ENCODE results near the gene CALCOCO1. TPM values are rescaled to one million over a fixed set of nuclear protein-coding genes. Genes with fewer than 3 reads are reported as not detected.
"Not testable (repeated sequence)": the region's sequence is repeated elsewhere in the genome, so short reads cannot be mapped to it uniquely, and the experiment has no call there.

The CALCOCO1 gene
- total and polyA plus RNA-seq, 2 experiments from 2014 or later = 155 to 243 TPM

- H3K9me3 ChIP-seq (ENCODE audit: low read depth) = no peaks in the 10 kb centered on the region
- no peak overlapping the region for H2AFZ ChIP-seq
- in situ Hi-C loops (cut with MboI) = no loop called here
Observed at GRCh38 chr12:53686436-53686835, 40.8 kb downstream of the CALCOCO1 start.

GRCh38 chr12:53684654-53685220 lies 42.5 kb downstream of the CALCOCO1 start:
- Histone ChIP-seq H3K9me2 (ENCODE audit: insufficient read depth) (no peaks in the 10 kb centered on the region), H3K9ac (no peak overlapping the region), H3F3A (ENCODE audit: insufficient read depth) (no peaks in the 10 kb centered on the region), H2AFZ (no peak overlapping the region), H3K9me3 (ENCODE audit: low read depth) (no peaks in the 10 kb centered on the region), H4K20me1 (ENCODE audit: insufficient read depth) (no peaks in the 10 kb centered on the region), H3K4me2 (ENCODE audit: unreplicated experiment) (no peak overlapping the region), H3K4me1 (ENCODE audit: insufficient read depth) (no peaks in the 10 kb centered on the region), H3K27ac (no peak overlapping the region), H3K27me3 (replicated peaks; ENCODE audit: insufficient read depth) (no peaks in the 10 kb centered on the region; the same call in 1 of the 2 replicates), H3K4me3 (no peak overlapping the region), H3K36me3 (ENCODE audit: low read depth) (no peaks in the 10 kb centered on the region), H3K79me2 (ENCODE audit: insufficient read depth) (no peaks in the 10 kb centered on the region)
- WGBS, 2 experiments (ENCODE audit: low coverage in 1 of 2, low lambda C conversion rate in 2 of 2, missing lambda C conversion rate in 2 of 2) = 65 to 66% methylated on average over 3 of the region's 3 CpGs
- TF ChIP-seq EZH2phosphoT487 (IDR thresholded peaks at IDR 0.05; ENCODE audit: insufficient read depth, low read depth) (no peak), EZH2 (IDR thresholded peaks at IDR 0.05; ENCODE audit: insufficient read depth, poor library complexity, severe bottlenecking) (no peak)
- DNase-seq = no peak
- in situ Hi-C loops (cut with MboI) = no loop called here

More at GRCh38 chr12:53686436-53686835, 40.8 kb downstream of the CALCOCO1 start:
- Histone ChIP-seq H3K9me2 (ENCODE audit: insufficient read depth) (no peaks in the 10 kb centered on the region), H4K20me1 (ENCODE audit: insufficient read depth) (no peaks in the 10 kb centered on the region), H3K4me2 (ENCODE audit: unreplicated experiment) (no peak overlapping the region), H3K4me1 (ENCODE audit: insufficient read depth) (no peaks in the 10 kb centered on the region), H3K4me3 (no peak overlapping the region), H3F3A (ENCODE audit: insufficient read depth) (no peaks in the 10 kb centered on the region), H3K27me3 (replicated peaks; ENCODE audit: insufficient read depth) (no peaks in the 10 kb centered on the region; the same call in 1 of the 2 replicates), H3K27ac (no peak overlapping the region), H3K9ac (no peak overlapping the region), H3K79me2 (ENCODE audit: insufficient read depth) (no peaks in the 10 kb centered on the region), H3K36me3 (ENCODE audit: low read depth) (no peaks in the 10 kb centered on the region)
- TF ChIP-seq EZH2phosphoT487 (IDR thresholded peaks at IDR 0.05; ENCODE audit: insufficient read depth, low read depth) = no peak
- no peak for TF ChIP-seq EZH2 (IDR thresholded peaks at IDR 0.05; ENCODE audit: insufficient read depth, poor library complexity, severe bottlenecking)
- WGBS, 2 experiments (ENCODE audit: low coverage in 1 of 2, low lambda C conversion rate in 2 of 2, missing lambda C conversion rate in 2 of 2) = 80 to 87% methylated on average over 3 of the region's 3 CpGs
- DNase-seq = no peak

- no peaks in the 10 kb centered on the region for H3K79me2 ChIP-seq (ENCODE audit: insufficient read depth)
- H3K9me3 ChIP-seq (ENCODE audit: low read depth) = no peaks in the 10 kb centered on the region
- no peak overlapping the region for H3K4me2 ChIP-seq (ENCODE audit: unreplicated experiment)
- in situ Hi-C loops (cut with MboI) = no loop called here
- no peak overlapping the region for H3K4me3 ChIP-seq
- no peaks in the 10 kb centered on the region for H3K4me1 ChIP-seq (ENCODE audit: insufficient read depth)
- H3K9ac ChIP-seq = no peak overlapping the region
- no peaks in the 10 kb centered on the region; the same call in 1 of the 2 replicates for H3K27me3 ChIP-seq (replicated peaks; ENCODE audit: insufficient read depth)
- H3K27ac ChIP-seq = no peak overlapping the region
- H2AFZ ChIP-seq = no peak overlapping the region
- H3F3A ChIP-seq (ENCODE audit: insufficient read depth) = no peaks in the 10 kb centered on the region
- H3K9me2 ChIP-seq (ENCODE audit: insufficient read depth) = no peaks in the 10 kb centered on the region
- no peak for TF ChIP-seq EZH2 (IDR thresholded peaks at IDR 0.05; ENCODE audit: insufficient read depth, poor library complexity, severe bottlenecking)
- no peak for TF ChIP-seq EZH2phosphoT487 (IDR thresholded peaks at IDR 0.05; ENCODE audit: insufficient read depth, low read depth)
- H4K20me1 ChIP-seq (ENCODE audit: insufficient read depth) = no peaks in the 10 kb centered on the region
- H3K36me3 ChIP-seq (ENCODE audit: low read depth) = no peaks in the 10 kb centered on the region
- WGBS, 2 experiments (ENCODE audit: low coverage in 1 of 2, low lambda C conversion rate in 2 of 2, missing lambda C conversion rate in 2 of 2) = 83 to 86% methylated on average over 9 of the region's 9 CpGs
- DNase-seq = no peak
Observed at GRCh38 chr12:53683983-53684382, 43.3 kb downstream of the CALCOCO1 start.

- no peaks in the 10 kb centered on the region for H3K9me3 ChIP-seq (ENCODE audit: low read depth)
- H3K27me3 ChIP-seq (replicated peaks; ENCODE audit: insufficient read depth) = no peaks in the 10 kb centered on the region; the same call in 1 of the 2 replicates
- H3K9ac ChIP-seq = no peak overlapping the region
- H3F3A ChIP-seq (ENCODE audit: insufficient read depth) = no peaks in the 10 kb centered on the region
- in situ Hi-C loops (cut with MboI) = no loop called here
- H4K20me1 ChIP-seq (ENCODE audit: insufficient read depth) = no peaks in the 10 kb centered on the region
- no peak overlapping the region for H2AFZ ChIP-seq
- H3K27ac ChIP-seq = no peak overlapping the region
- no peak for DNase-seq
- TF ChIP-seq EZH2 (IDR thresholded peaks at IDR 0.05; ENCODE audit: insufficient read depth, poor library complexity, severe bottlenecking) (no peak), EZH2phosphoT487 (IDR thresholded peaks at IDR 0.05; ENCODE audit: insufficient read depth, low read depth) (no peak)
- H3K4me2 ChIP-seq (ENCODE audit: unreplicated experiment) = no peak overlapping the region
- no peaks in the 10 kb centered on the region for H3K9me2 ChIP-seq (ENCODE audit: insufficient read depth)
- H3K4me3 ChIP-seq = no peak overlapping the region
- WGBS, 2 experiments (ENCODE audit: low coverage in 1 of 2, low lambda C conversion rate in 2 of 2, missing lambda C conversion rate in 2 of 2) = 73 to 79% methylated on average over 2 of the region's 2 CpGs
- H3K36me3 ChIP-seq (ENCODE audit: low read depth) = no peaks in the 10 kb centered on the region
- no peaks in the 10 kb centered on the region for H3K4me1 ChIP-seq (ENCODE audit: insufficient read depth)
- no peaks in the 10 kb centered on the region for H3K79me2 ChIP-seq (ENCODE audit: insufficient read depth)
Observed at GRCh38 chr12:53683494-53683893, 43.8 kb downstream of the CALCOCO1 start.

GRCh38 chr12:53680061-53680460 lies 47.2 kb downstream of the CALCOCO1 start:
- H2AFZ ChIP-seq; H3K4me3 ChIP-seq; H4K20me1 ChIP-seq (ENCODE audit: insufficient read depth); H3K9me2 ChIP-seq (ENCODE audit: insufficient read depth); H3K9ac ChIP-seq; H3K36me3 ChIP-seq (ENCODE audit: low read depth); H3F3A ChIP-seq (ENCODE audit: insufficient read depth); H3K27ac ChIP-seq; H3K79me2 ChIP-seq (ENCODE audit: insufficient read depth); DNase-seq; H3K27me3 ChIP-seq (replicated peaks; ENCODE audit: insufficient read depth); in situ Hi-C loops (cut with MboI); H3K4me2 ChIP-seq (ENCODE audit: unreplicated experiment); H3K9me3 ChIP-seq (ENCODE audit: low read depth): not testable (repeated sequence)
- H3K4me1 ChIP-seq (ENCODE audit: insufficient read depth) = peaks cover 22% of the 10 kb centered on the region
- 91 to 96% methylated on average over 5 of the region's 5 CpGs for WGBS, 2 experiments (ENCODE audit: low coverage in 1 of 2, low lambda C conversion rate in 2 of 2, missing lambda C conversion rate in 2 of 2)
